ENCODE measurements around the gene CD47.
A peak's percentile ranks its signal among the peaks of the same experiment; 100 is the strongest.

CD47 gene

DNA sequence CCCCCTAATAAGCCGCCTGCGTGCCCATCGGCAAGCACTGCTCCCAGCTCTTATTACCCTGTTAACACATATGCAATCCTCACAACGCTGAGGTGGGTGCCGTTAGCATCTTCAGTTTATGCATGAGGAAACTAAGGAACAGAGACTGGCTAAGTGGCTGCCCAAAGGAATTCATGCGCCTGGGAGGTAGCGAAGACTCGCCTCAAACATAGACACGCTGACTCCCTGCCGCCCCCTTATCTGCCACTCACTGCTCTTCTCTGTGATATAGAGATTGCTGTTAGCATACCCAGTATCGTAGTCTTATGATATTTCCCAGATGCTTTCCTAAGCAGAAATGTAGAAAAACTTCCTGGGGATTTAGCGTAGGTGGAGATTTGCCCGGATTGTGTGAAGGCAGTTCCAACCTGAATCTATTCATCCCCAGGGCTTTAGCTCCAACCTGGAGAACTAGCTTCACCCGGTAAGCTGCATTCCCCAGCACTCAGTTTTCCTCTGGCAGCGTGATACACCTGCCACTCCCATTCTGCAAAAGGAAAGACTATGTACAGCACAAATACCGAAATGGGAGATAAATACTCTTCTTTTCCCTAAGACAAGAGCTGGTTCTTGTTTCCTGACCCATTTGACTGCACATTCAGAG, 23.7 kb upstream of the CD47 start:
- no peak for DNase-seq

DNA sequence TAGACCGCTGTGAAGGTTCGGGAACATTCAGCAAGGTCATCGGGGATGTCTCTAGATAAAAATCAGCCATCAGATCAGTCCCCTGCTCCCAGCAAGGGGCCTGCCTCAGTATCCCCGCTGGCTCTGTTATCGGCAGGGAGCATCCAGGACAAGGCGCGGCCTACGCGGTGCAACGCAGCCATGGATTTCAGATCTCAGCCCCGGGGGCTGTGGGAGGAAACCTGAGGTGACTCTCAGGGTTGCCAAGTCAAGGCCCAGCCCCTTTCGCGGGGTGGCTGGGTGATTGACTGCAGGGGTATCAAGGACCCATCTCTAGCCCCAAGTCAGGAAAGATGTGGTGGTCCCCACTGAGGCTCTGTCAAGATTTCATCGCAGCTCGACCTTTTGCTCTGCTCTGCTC, 23.1 kb upstream of the CD47 start:
- DNase-seq = no peak

DNA sequence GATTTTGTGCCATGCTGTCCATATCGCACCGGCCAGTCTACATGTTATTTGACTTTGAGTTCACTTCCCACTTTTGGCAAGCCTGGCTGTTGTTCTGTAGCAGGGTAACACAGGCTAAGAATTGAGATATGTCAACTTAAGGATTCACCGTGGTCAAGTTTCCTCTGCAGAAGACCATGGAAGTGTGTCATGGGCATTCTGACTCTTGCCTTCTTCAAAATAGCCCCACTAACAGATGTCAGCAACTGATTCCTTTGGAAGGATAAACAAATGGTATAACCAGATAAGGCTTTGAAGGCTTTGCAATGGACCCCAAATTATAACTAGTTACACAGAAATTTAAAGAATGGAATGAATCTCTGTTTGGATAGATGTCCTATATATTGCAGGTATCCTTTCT, 20.1 kb upstream of the CD47 start:
- no peak for DNase-seq

DNA sequence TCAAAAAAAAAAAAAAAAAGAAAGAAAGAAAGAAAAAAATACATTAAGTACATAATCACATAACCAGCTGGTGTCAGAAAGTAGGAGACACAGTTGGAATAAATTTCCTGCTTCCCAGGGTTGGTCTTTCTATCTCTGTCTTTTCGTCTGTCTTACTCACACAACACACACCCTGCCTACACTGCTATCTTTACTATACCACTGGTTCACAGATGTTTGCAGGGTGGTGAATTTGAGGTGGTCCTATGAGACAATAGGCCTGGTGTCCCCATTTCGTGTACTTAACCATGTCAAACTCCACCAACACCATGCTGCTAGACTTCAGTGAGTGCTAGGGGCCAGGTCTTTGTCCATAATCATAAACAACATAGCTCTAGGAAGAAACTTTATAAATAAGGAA, 17.6 kb upstream of the CD47 start:
- no peak for DNase-seq

DNA sequence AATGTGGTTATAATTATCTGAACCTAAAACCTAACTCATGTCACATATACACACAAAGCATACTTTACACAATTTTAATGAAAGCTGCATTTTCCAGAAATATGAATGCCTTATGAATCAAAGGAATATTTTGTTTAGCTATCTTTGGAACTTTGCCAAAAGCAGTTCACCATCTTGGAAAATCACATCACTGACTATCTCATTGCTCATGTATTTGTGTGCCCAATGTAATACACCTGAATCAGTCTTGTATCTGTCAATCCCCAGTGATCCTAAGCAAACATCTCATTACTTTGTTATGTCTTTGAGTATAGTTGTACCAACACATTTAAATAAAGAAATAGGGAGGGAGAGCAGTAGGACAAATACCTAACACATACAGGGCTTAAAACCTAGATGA, 15.6 kb upstream of the CD47 start:
- DNase-seq = no peak

DNA sequence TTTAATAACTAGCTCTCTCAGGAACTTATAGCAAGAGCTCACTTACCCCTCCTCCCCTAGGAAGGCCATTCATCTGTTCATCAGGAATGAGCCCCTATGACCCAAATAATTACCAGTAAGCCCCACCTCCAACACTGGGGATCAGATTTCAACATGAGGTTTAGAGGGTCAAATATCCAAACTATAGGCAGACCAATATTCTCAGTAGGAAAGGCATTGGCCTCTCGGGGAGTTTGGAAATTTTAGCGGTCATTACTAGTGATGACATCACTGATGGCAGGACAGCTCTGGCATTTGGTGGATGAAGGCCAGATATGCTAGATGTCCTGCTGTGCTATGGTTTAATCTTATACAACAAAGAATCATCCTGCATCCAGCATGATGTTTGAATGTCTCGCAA, 15.2 kb upstream of the CD47 start:
- no peak for DNase-seq

DNA sequence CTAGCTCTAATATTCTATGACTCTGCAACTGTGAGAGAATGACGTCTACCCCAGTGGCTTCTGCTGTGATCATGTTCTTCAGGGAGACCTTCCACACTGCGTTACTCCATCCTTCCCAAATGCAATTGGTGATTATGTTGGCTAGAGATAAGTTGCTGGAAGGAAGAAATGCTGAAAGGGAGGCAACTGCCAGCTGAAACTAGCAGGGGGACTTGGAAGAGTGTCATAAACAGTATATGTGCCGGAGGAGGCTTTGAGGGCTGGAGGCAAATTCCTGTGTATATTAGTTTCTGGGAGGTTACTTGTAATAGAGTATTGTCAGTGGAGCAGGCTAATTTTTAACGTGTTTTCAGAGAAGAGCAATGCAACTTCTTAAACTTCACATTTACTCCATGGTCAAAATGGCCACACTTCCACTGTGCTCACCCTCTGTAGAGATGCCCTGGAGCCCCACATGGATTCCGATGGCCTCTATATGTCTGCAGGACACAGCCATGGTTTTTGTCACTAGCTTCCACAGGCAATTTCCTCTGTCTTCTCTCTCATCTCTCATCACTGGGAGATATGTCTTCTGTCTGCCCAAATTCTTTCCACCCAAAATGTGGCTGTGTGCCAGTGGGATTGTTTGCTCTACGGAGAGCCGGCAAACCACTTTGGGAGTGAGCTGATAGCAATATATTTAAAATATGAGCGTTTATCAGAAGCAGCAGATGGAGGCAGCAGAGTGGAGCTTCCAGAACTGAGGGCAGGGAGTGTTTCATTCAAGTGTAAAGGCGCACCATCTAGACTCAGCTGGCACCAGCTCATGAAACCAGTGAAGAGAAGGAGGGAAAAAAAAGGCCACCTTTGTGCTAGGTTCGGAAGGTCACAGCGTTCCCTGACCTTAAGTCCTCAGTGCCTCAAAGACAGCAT, 13.3 kb upstream of the CD47 start:
- DNase-seq = peak; percentile 61

DNA sequence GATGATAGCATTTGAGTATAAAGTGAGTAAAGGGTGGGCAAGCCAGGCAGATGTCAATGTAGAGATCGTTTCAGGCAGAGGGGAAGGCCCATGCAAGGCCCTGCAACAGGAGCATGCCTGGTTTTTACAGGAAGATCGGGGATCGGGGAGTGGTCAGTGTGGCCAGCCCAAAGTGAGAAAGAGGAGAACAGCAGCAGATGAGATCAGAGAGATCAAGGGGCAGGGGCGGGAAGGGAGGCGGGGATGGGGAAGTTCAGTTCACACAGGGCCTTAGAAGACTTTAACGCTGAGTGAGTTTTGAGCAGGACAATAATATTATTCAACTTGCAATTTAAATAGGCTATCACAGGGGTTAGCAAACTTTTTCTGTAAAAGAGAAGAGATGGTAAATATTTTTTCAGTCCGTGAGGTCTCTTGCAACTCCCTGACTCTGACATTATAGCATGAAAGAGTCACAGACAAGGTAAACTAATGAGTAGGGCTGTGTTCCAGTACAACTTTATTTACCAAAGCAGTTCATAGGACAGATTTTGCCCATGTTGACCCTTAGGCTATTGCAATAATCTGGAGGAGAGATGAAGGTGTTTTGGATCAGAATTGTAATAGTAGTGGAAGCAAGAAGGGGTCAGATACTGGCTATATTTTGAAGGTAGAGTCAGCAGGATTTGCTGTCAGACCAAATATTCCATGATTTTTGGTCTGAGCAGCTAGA, 12.4 kb upstream of the CD47 start:
- DNase-seq = no peak

DNA sequence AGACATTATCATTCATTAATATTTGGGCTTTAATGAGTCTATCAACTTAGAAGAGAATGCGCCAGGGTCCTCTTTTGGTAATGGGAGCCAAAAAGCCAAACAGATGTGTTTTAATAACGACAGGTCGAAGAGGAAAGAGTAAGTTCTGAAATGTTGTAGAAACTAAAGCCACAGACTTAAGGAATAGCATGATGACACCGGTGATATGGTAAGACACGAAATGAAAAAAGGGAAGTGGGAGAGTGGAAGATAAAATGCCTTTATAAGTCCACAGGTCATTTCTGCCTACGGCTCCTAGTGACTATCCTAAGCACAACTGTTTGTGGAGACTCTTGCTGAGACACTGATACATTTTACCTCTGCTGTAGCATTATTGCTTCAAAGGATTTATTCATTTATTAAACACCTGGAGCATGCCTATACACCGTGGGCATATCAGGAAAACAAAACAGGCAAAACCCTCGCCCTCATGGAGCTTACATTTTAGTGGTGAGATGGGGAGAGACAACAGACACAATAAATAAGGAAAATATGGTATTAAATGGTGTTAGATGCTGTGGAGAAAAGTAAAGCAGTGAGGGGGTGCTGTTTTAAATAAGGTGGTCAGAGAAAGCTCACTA, 11.7 kb upstream of the CD47 start:
- DNase-seq = no peak

DNA sequence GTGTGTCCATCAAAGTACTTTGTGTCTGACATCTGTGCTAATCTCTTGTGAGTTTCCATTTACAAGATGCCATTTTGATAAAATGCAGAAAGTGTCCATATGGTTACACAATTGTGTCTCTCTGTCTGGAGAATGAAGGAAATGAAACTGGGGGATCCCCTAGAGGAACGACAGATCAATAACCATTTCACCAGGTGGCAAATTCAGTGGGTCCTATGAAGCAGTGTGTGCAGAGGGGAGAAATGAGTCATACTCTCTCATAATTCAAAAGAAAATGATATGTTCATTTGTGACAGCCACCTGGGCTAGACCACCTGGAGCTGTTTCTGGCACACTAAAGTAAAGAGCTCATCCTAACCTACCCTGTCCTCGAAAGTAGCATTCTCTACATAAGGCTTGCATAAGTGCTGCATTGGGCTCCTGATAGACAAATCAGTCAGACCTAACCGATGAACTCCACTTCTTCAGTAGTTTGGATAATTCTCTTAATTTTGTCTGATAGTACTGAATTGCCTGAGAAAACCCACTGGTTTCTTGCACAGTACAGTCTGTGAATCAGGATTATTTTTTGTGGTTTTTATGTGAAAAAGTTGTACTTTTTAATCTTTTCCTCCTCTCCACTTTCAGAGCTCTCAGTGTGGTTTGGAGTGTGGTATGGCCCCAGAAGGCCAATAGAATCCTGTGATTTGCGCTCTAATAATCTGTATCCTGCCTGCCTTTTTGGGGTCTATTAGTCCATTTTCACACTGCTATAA, 10.3 kb upstream of the CD47 start:
- no peak for DNase-seq

DNA sequence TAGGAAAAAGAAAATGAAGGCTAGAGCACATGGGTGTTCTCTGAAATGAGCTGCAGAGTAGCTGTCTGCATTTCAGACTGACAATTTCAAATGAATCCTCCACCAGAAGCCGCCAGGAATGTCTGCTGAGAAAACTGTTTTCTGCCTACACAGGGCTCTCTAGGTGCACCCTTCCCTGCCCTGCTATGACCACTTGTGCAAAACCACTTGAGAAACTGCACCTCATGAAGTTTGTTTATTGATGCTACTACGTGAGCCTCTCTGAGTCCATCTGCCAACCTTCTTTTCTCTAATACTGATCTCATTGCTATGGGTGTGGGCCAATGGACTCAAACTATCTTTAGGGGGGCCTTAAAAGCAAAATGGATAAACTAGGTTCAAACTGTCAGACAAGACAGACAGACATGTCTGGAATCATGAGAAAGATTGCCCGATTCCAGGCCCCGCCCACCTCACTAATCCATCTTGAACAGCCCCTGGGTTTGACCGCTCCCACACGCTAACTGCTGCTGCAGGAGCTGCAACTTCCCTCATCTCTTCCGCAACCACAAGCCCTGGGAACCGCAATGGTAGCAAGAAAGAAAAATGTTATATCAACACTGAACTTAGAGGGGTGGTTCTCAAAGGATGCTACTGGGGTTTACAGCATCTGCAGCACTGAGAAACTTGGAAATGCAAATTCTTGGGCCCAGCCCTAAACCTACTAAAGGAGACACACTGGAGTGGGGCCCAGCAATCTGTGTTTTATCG, 9.0 kb upstream of the CD47 start:
- DNase-seq = no peak

DNA sequence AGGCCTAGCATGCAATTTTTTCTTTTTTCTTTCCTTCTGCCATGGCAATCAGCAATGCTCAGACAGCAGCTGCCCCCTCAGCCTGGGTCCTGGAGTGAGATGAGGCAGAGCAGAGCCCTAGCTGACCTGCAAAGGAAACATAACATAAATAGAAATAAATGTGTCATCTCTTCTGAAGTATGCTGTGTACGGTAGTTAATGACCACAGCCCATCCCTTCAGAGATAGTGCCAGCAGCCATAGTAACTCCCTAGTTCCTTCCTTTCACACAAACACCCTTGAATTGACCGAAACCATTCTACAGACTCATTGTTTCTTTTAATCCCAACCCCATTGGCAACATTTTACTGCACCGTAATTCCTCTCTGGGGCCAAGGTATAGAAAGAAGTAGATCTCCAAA, 8.4 kb upstream of the CD47 start:
- no peak for DNase-seq

DNA sequence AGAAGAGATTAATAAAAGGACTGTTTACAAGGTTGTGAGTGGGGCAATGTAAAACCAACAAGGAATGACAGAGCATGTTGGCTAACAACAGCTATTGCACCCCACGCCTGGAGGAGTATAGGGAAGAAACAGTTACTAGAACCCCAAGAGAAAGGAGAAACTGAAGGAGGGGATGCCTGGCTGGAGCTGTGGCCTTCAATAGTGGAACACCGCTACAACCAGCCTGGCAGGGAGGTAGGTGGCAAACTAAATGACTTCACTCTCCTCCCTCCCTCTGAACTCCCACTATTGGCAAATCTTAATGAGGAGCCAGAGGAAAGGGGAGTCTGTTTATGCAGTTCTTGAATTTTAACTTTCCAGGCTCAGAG, 7.2 kb upstream of the CD47 start:
- DNase-seq = no peak

DNA sequence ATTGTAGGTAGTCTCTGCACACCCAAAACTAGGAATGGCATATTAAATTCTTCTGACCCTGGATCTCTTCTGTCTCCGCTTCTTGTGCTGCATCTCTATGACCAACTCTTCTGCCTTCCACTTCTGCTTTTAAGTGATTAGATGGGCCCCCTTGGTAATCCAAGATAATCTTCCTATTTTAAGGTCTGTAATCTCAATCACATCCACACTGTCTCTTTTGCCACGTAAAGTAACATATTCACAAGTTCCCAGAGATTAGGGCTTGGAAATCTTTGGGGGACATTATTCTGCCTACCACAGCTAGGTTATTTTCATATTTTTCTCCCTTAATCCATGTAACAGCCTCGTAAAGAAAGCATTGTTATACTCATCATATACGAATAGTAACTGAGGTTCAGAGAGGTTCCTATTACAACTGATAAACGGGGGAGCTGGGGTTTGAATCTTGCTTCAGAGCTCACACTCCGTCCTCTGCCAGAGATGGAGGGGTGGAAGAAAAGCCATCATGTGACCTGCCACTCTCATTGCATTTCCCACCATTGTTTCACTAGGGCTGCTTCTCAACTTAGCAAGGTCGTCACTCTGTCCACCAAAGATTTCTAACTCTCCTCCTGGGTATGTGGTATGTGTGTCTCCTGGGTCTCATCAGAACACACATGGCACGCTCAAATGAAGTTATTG, 6.6 kb upstream of the CD47 start:
- DNase-seq = no peak

DNA sequence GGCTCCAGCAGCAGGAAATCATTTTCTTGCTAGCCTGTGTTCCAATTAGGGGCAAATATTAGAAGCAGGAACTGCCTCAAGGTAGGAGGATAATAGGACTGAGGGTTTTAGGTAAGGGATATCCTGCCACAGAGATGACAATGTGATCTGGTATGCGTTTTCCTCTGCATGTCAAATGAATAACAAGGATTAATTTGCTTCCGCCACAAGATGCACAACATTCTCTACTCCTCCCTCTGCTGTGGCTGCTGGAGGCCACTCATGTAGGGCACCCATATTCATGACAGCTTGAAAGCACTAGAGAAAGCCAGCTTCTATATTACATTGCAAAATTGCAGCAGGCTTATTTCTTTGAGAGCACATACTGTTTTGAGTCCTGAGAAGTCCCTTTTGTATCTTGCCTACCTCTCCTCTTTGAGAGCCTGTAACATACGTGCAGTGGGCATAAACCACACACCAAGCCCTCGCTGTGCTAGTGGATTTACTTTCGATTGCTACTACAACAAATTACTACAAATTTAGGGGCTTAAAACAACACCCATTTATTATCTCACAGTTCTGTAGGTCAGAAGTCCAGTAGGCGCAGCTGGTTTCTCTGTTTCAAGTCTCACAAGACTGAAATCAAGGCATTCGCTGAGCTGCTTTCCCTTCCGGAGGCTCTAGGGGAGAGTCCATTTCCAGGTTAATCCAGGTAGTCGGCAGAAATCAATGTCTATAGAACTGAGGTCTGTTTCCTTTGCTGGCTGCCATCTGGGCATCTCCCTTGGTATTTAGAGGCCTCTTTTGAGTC, 5.9 kb upstream of the CD47 start:
- DNase-seq = no peak

DNA sequence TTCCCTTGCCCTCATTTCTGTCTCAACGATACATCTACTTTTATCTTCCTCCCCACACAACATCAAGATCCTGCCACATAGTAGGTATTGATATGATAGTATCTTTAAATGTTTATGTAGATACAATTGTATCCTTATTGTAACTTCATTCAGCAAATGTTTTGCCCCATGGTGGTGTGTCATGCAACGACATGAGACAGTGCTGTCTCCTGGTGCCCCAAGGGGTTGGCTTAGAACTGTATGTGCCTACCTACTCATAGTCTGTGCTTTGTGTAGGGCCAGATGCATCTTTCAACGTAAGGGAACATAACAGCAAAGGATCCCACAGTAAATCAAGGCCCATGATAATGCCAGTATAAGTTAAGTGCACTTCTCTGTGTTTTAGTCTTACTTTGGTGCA, 2.8 kb upstream of the CD47 start:
- DNase-seq = no peak

DNA sequence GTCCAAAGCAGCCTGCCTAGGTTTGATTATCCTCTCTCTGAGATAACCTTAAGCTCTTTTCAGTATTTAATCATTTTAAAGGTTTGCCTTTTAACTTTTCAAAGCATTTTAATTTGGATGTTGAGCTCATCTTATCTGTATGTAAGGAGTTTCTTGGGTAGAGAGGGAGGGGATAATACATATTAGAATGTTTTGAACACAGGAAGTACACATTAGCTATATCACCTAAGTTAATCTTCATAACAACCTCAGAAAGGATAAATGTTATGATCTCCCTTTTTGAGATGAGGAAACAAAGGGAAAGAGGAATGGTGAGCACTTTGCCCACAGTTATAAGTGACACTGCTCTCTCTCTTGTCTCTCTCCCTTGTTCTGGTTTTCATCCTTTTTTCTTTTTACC, 2.2 kb upstream of the CD47 start:
- no peak for DNase-seq

DNA sequence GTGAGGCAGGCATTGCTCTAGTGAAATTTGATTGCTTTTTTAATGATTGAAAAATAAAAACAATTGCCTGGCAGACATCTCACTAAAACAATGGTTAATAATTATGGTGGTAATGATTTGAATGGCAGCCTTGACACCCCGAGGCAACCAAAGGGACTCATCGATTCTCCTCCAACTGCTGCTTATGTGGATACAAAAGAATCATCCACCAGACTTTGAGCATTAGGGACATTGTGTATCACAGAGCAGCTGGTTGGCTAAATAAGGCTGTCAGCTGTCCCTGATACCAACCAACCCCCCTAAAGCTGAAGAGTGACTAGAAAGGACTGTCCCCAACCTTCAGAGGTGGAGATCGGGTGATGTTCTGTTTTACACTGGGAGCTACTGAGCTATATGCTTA, 1.7 kb upstream of the CD47 start:
- no peak for DNase-seq

DNA sequence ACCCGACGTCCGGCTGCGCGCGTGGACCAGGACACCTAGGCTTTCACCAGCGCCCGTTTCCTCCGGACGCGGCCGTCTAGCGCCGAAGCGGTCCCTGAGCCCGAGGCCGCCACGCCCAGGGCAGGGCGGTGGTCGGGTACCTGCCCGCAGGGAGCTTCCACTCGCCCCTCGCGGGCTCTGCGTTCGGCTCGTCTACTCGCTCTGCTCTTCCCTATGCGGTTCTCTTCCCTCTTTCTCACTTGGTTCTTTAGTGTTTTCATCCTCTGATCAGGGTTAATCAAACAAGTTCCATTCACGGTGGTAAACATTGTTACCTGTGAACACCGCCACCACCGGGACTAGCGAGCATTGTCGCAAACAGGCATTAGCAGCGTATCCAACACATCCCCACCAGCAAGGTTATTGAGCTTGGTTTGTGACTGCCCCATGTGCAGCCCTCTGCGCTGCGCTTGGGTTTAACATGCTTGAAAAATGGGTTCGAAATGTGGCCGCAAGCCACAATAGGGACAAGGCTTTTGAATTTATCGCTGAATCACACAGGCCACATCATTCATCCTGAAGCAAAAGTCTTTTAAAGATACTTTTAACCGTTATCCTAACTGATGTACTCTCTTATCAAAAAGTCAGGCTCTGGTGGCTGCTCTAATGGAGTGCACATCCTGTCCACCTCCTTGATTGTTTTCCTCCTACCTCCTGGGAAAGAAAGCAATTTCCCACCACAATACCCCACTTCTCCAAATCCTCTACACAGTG, 843 bp upstream of the CD47 start:
- DNase-seq = no peak

Data from NCI-H226 (cell line).